ENCODE data around the gene C1S.

Gene C1S

DNA sequence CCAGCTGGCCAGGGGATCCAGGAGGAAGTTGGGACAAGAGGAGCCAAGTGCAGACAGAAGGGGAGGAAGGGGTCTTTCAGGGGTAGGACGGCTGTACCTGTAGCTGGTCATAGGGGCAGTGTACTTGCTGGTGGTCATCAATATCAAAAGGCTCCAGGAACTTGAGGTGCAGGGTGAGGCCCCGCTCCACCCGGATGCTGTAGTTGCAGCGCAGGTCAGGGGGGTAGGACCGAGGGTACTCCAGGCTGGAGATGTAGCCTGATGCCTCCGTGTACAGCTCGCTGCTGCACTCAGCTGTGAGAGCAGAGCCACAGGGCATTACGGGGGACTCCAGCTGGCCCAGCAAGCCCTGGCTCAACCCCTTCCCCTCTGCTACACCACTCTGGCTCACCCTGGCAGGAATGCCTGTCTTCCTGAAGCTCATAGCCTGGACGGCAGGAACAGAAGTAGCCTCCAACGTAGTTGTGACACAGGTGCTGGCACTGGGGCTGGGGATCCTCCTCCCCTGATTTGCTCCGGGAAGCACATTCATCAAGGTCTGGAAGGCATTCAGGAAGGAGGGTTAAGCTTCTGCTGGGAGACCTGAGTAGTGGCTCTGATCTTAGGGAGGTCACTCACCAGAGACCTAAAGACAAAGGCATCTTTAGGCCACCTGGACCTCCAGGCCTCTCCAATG is 28.8 kb downstream of the C1S start:
- Histone ChIP-seq H3K9ac (ENCODE audit: low read length) (no peak overlapping the region), H3K4me3 (ENCODE audit: low read length) (no peak overlapping the region), H3K36me3 (ENCODE audit: control insufficient read depth, insufficient read depth, low read length) (no peaks in the 10 kb centered on the region)

DNA sequence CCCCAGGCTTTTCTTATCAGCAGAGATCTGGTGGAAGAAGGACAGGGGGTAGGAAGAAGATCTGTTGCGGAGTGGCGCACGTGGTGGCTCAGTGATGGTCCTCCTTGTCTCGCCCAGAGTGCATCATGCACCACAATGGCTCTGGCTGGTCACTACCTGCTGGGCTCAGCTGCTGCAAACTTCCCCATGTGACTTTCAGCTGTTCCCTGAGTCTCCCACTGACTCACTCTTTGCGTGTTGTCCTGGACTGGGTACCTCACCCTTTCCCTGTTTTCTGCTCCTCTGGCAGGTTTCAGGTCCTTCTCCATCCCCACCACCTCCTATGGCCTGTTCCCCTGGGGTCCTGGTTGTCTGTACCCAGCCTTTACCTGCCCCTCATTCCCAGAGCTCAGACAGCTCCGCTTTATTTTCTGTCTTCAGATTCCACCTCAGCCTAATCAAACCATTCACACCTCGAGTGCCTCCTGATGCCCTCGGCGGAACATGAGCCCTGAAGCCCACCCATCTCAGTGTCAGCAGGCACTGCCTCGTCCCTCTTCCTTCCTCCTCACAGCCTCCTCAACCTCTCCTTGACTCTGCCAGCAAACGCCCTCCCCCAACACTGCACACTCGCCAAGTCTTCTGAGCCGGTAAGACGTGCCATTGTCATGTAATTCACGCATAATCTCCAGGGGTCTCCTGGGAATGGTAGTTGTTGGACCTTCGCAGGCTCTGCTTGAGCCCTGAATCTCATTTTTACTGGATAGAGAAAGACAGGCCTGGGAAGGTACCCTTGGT is 29.9 kb downstream of the C1S start:
- peaks cover 5% of the 10 kb centered on the region for H3K27me3 ChIP-seq (ENCODE audit: control insufficient read depth, insufficient read depth, low read length)
- no peaks in the 10 kb centered on the region for H3K9me3 ChIP-seq (ENCODE audit: control insufficient read depth, low read length)
- peak overlapping the region; percentile 32 for H3K9ac ChIP-seq (ENCODE audit: low read length)
- H3K4me1 ChIP-seq (ENCODE audit: control insufficient read depth, insufficient read depth, low read length) = peaks cover 9% of the 10 kb centered on the region
- no peaks in the 10 kb centered on the region for H3K36me3 ChIP-seq (ENCODE audit: control insufficient read depth, insufficient read depth, low read length)
- no peak overlapping the region for H3K4me3 ChIP-seq (ENCODE audit: low read length)

More for the DNA sequence above, 28.8 kb downstream of the C1S start:
- Histone ChIP-seq H3K4me1 (ENCODE audit: control insufficient read depth, insufficient read depth, low read length) (peaks cover 9% of the 10 kb centered on the region), H3K27me3 (ENCODE audit: control insufficient read depth, insufficient read depth, low read length) (peaks cover 5% of the 10 kb centered on the region), H3K9me3 (ENCODE audit: control insufficient read depth, low read length) (no peaks in the 10 kb centered on the region)

DNA sequence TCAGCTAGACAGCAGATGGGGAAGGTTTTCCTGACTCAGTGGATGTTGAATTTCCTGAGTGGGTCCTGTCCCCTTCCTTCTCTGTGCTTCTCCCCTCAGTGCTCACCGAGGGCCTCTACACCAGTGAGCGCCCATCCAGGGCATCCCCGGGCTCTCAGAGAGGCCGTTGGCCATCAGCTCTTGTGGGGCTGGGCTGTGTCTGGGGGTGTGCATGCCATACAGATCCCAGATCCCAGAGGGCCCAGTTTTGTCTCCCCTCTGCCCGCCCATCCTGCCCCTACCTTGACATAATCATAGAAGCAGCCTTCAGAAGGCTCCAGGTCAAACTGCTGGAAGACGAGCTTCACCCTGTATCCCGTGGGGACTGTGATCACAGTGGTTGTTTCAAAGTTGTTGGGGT is 30.7 kb downstream of the C1S start:
- Histone ChIP-seq H3K4me3 (ENCODE audit: low read length) (no peak overlapping the region), H3K27me3 (ENCODE audit: control insufficient read depth, insufficient read depth, low read length) (peaks cover 5% of the 10 kb centered on the region), H3K36me3 (ENCODE audit: control insufficient read depth, insufficient read depth, low read length) (no peaks in the 10 kb centered on the region), H3K9me3 (ENCODE audit: control insufficient read depth, low read length) (no peaks in the 10 kb centered on the region), H3K9ac (ENCODE audit: low read length) (peak overlapping the region; percentile 32), H3K4me1 (ENCODE audit: control insufficient read depth, insufficient read depth, low read length) (peaks cover 9% of the 10 kb centered on the region)

DNA sequence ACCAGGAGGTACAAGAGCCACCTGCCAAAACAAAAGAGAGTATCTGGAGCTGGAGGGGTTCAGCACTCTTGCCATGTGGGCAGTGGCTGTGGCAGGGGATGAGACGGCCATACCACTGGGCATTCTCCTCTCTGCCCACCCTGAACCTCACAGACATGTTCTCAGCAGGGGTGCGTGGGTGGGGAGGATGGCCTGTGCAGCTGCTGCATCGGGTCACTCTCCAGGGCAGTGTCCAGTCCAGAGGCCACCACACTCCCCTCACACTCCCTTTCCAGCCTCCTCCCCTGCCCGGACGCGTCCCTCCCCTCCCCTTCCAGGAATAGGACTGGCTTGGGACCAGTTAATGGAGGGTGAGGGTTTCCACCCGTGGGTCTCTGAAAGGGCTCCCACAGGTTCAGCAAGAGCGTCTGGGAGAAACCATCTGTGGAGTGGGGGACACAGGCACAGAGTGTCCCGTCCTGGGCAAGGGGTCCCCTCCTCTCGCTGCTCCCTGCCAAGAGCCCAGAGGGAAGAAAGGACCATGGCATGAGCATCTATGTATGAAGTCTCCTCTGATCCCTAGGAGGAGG is 31.2 kb downstream of the C1S start:
- Histone ChIP-seq H3K4me1 (ENCODE audit: control insufficient read depth, insufficient read depth, low read length) (peaks cover 9% of the 10 kb centered on the region), H3K4me3 (ENCODE audit: low read length) (peak overlapping the region; percentile 75), H3K36me3 (ENCODE audit: control insufficient read depth, insufficient read depth, low read length) (no peaks in the 10 kb centered on the region), H3K9me3 (ENCODE audit: control insufficient read depth, low read length) (no peaks in the 10 kb centered on the region), H3K27me3 (ENCODE audit: control insufficient read depth, insufficient read depth, low read length) (peaks cover 5% of the 10 kb centered on the region), H3K9ac (ENCODE audit: low read length) (peak overlapping the region; percentile 49)

DNA sequence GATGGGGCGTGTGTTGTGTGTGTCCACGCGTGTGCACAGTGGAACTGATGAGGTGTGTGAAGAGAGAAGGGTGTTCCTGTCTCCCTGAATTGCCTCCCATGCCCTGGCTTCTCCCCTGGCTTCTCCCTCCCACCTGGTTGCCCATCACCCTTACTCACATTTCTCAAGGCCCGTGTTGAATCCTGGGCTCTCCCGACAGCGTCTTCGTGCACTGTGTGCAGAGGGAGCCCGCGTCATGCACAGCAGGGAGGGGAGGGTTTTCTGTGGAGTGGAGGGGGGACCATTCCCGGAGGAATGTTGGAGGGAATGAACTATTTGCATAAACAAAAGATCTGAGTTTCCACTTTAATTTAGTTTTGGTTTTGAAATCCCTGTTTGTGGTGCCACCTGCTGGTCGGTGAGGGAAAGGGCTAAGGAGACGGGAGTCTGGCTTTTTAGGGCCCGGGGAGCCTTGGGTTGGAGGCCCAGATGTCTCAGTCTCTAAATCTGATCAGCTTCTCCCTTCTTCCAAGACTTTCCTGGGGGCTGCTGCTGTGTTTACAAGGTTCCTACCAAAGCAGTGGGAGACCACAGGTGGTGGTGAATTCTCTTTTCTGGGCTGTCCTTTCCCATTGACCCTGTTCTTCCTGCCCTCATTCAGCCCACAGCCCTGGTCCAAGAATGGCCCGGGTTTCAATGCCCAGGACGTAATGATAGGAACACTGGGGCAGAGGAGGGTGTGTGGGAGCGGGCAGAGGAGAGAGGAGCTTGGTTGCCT is 31.9 kb downstream of the C1S start, which contains the start of gene C1R:
Gene C1R, minus strand, starts transcription at position 217 of the 757 bp plus-strand sequence. Its CDS starts 57 bp downstream, at position 160.
- Histone ChIP-seq H3K36me3 (ENCODE audit: control insufficient read depth, insufficient read depth, low read length) (no peaks in the 10 kb centered on the region), H3K4me3 (ENCODE audit: low read length) (peak within 1 kb of the TSS; percentile 75), H3K9me3 (ENCODE audit: control insufficient read depth, low read length) (no peaks in the 10 kb centered on the region), H3K4me1 (ENCODE audit: control insufficient read depth, insufficient read depth, low read length) (peaks cover 9% of the 10 kb centered on the region), H3K27me3 (ENCODE audit: control insufficient read depth, insufficient read depth, low read length) (peaks cover 5% of the 10 kb centered on the region), H3K9ac (ENCODE audit: low read length) (peak within 1 kb of the TSS; percentile 49)

DNA sequence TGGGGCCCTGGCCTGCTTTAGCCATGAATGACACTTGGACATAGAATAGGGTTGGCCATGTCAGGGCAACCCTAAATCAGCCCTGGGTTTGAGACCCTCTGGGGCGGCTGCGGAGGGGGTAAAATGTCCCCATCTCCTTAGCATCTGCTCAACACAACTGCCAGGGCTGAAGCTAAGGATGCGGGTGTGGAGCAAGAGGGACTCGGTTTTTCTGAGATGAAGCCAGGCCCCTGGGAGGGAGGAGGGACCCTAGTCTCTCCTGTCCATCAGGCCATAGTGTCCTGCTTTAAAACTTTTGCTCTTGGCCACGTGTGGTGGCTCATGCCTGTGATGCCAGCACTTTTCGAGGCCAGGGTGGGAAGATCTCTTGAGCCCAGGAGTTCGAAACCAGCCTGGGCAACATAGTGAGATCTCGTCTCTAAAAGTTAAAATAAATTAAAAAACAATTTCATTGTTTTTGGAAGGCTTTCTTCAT is 32.5 kb downstream of the C1S start:
- H3K4me1 ChIP-seq (ENCODE audit: control insufficient read depth, insufficient read depth, low read length) = peaks cover 9% of the 10 kb centered on the region
- no peaks in the 10 kb centered on the region for H3K36me3 ChIP-seq (ENCODE audit: control insufficient read depth, insufficient read depth, low read length)
- peak overlapping the region; percentile 14 for H3K9ac ChIP-seq (ENCODE audit: low read length)
- no peak overlapping the region for H3K4me3 ChIP-seq (ENCODE audit: low read length)
- peaks cover 5% of the 10 kb centered on the region for H3K27me3 ChIP-seq (ENCODE audit: control insufficient read depth, insufficient read depth, low read length)
- H3K9me3 ChIP-seq (ENCODE audit: control insufficient read depth, low read length) = no peaks in the 10 kb centered on the region

DNA sequence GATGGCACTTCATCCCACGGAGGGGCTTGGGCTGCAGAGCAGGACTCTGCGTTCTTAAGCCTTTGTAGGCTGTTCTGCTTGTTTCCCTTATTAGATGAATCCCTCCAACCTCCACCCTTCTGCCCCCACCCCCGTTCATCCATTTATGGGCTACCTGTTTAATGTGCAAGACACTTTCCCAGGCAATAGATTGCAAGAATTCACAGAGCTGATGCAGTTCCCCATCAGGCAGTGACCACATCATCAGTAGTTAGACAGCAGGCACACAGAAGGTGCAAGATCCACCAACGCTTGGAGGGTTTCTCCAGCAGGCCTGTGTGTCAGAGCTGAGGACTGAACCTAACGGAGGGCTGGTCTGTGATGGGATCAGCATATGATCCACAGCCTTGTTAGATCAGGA is 33.0 kb downstream of the C1S start:
- Histone ChIP-seq H3K9ac (ENCODE audit: low read length) (no peak overlapping the region), H3K27me3 (ENCODE audit: control insufficient read depth, insufficient read depth, low read length) (peaks cover 5% of the 10 kb centered on the region), H3K9me3 (ENCODE audit: control insufficient read depth, low read length) (no peaks in the 10 kb centered on the region), H3K36me3 (ENCODE audit: control insufficient read depth, insufficient read depth, low read length) (no peaks in the 10 kb centered on the region), H3K4me3 (ENCODE audit: low read length) (no peak overlapping the region), H3K4me1 (ENCODE audit: control insufficient read depth, insufficient read depth, low read length) (peaks cover 9% of the 10 kb centered on the region)

DNA sequence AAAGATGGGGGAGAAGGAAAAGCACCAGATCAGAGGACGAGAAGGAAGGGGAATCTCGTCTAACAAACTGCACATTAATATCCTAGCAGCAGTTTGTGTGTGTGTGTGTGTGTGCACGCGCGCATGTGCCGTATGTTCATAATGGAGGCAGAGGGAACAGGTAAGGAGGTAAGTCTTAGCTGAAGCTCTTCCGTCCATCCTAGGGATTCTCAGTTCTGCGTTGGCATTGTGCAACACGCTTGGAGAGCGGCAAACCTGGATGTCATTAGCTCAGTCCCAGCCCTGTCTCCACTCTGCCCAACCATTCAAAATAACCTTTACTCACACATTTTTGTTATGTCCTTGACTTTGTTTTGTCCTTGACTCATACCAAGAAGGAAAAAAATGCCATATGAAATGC is 33.4 kb downstream of the C1S start:
- H3K9ac ChIP-seq (ENCODE audit: low read length) = no peak overlapping the region
- peaks cover 5% of the 10 kb centered on the region for H3K27me3 ChIP-seq (ENCODE audit: control insufficient read depth, insufficient read depth, low read length)
- H3K9me3 ChIP-seq (ENCODE audit: control insufficient read depth, low read length) = no peaks in the 10 kb centered on the region
- H3K4me3 ChIP-seq (ENCODE audit: low read length) = no peak overlapping the region
- H3K36me3 ChIP-seq (ENCODE audit: control insufficient read depth, insufficient read depth, low read length) = no peaks in the 10 kb centered on the region
- H3K4me1 ChIP-seq (ENCODE audit: control insufficient read depth, insufficient read depth, low read length) = peaks cover 9% of the 10 kb centered on the region

DNA sequence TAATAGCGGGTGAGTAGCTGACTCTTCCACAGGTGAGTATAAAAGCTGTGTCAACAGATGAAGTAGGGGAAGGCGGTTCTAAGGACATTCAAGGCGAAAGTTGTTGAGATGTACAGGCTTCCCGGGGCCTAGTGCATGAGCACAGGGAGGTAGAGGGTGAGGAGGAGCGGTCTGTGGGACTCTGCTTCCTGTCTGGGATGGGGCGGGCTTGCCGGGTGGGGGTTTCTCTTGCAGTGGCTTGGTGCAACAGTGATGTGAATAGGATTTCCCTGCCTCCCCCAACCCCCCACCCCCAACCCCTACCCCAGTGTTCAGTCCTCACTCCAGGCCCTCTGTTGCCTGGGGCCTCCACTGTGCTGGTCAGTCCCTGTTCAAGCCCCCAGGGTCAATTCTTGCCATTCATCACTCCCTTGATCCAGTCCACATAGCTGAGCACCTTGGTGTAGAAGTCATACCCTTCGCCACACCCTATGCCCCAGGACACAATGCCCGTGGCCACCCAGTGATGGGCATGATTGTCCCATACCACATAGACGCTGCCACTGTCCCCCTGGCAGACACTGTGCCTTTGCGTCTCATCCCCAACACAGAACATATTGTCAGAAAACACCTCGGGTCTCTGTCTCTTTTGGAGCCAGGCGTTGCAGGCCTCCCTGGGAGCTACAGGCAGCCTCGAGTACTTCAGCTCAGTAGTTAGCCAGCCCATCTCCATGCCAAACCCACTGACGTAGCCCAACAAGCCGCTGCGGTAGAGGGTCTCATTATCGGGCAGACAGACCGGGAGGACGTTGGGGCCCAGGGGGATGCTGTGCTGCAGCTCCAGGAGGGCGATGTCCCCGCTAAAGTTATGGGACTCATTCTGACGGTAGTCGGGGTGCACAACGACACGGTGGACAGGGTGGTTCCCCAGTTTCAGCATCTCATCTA is 35.8 kb downstream of the C1S start:
- Histone ChIP-seq H3K4me1 (ENCODE audit: control insufficient read depth, insufficient read depth, low read length) (peaks cover 9% of the 10 kb centered on the region), H3K36me3 (ENCODE audit: control insufficient read depth, insufficient read depth, low read length) (no peaks in the 10 kb centered on the region), H3K4me3 (ENCODE audit: low read length) (no peak overlapping the region), H3K9ac (ENCODE audit: low read length) (no peak overlapping the region), H3K9me3 (ENCODE audit: control insufficient read depth, low read length) (no peaks in the 10 kb centered on the region), H3K27me3 (ENCODE audit: control insufficient read depth, insufficient read depth, low read length) (peaks cover 5% of the 10 kb centered on the region)

DNA sequence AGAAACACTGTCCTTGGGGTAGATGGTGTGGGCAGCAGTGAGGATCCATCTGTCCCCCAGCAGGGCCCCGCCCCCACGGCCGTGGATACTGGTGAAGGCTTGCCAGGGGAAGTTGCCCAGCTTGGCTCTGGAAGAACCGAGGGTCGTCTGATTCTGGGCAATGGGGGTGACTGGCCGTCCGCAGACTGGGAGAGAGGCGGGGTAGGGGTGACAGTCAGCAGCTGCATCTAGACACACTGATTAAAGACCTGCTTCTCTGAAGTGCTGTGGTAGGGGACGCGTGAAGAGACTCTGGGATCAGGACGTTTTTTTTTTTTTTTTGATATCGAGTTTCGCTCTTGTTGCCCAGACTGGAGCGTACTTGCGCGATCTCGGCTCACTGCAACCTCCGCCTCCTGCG is 36.5 kb downstream of the C1S start:
- Histone ChIP-seq H3K9ac (ENCODE audit: low read length) (no peak overlapping the region), H3K27me3 (ENCODE audit: control insufficient read depth, insufficient read depth, low read length) (peaks cover 5% of the 10 kb centered on the region), H3K9me3 (ENCODE audit: control insufficient read depth, low read length) (no peaks in the 10 kb centered on the region), H3K4me3 (ENCODE audit: low read length) (no peak overlapping the region), H3K4me1 (ENCODE audit: control insufficient read depth, insufficient read depth, low read length) (peaks cover 7% of the 10 kb centered on the region), H3K36me3 (ENCODE audit: control insufficient read depth, insufficient read depth, low read length) (no peaks in the 10 kb centered on the region)

Measured in mucosa of stomach (tissue), 1 donor.